Testis (tissue), 3 donors: ENCODE data around the gene ERFE. TPM values are rescaled to one million over a fixed set of nuclear protein-coding genes. Genes with fewer than 3 reads are reported as not detected.

Source experiments
- DNase-seq: peaks from one replicate; pipeline ENCODE4 v3.0.0-alpha.2; 2019
- H3K27ac ChIP-seq, 2 donors: fragments of 200-600 bp; sonication (generic); one replicate each; pipeline ENCODE4 v1.5.1; 2019
- H3K27me3 ChIP-seq: fragments of 200-600 bp; sonication (generic); one replicate; pipeline ENCODE4 v1.5.1; 2019
- H3K36me3 ChIP-seq: fragments of 200-600 bp; sonication (generic); one replicate; pipeline ENCODE4 v1.5.1; 2017; ENCODE audit warnings: low read depth; ENCODE audit errors: missing control alignments
- H3K4me1 ChIP-seq: fragments of 200-600 bp; sonication (generic); one replicate; pipeline ENCODE4 v1.5.1; 2019
- H3K4me3 ChIP-seq, 2 donors: fragments of 200-600 bp; sonication (generic); one replicate each; pipeline ENCODE4 v1.5.1; 2017 to 2019
- H3K9me3 ChIP-seq: fragments of 200-600 bp; sonication (generic); one replicate; pipeline ENCODE4 v1.5.1; 2017
- POLR2A ChIP-seq: fragments of 450-650 bp; IDR thresholded peaks from one replicate; pipeline ENCODE4 v1.6.1; 2017; ENCODE audit warnings: antibody characterized with exemption, mild to moderate bottlenecking, moderate library complexity
- WGBS, 2 donors: methylation state at CpG; one replicate each; pipeline ENCODE4 v1.1.5; 2018; 5-methylcytosine and 5-hydroxymethylcytosine counted together
- intact Hi-C: fragments of 100-400 bp; cut with DNase I; formaldehyde crosslinking; loops from one replicate; pipeline ENCODE4 v1.15.1; 2023; ENCODE audit warnings: low total_unique reads
- polyA plus RNA-seq: library from polyadenylated mRNA; stranded (reverse); fragments of 350-450 nt; fragmentation: Illumina TruSeq; extraction: RNeasy Lipid Tissue Mini Kit (QIAGEN cat#74804); gene quantifications from one replicate; pipeline ENCODE4 v1.2.3, GENCODE V29; 2014; ENCODE audit warnings: low read depth, low replicate concordance; ENCODE audit not compliant: insufficient read depth
- total RNA-seq, 2 donors: library from RNA; depleted of rRNA; stranded (reverse); fragments of >200 nt; gene quantifications; one replicate each; pipeline ENCODE4 v1.2.3, GENCODE V29; 2016
- TF ChIP-seq, protein P1 (sequence below), 3 experiments: fragments of 450-650 bp in 2 of 3; fragments of 200-600 bp in 1 of 3; sonication (generic) in 1 of 3; IDR thresholded peaks; one replicate each; pipeline ENCODE4 v1.5.1; 2016 to 2019; ENCODE audit warnings: antibody characterized with exemption in 3 of 3, mild to moderate bottlenecking in 2 of 3, moderate library complexity in 1 of 3

ERFE gene
- total and polyA plus RNA-seq, 3 donors from 2014 or later: 9.5 to 31.0 (median 23.1) TPM

GRCh38 chr2:238152771-238153688 is 5.7 kb upstream of the ERFE start:
- WGBS, 2 donors: 80 to 87% methylated on average over 15 to 22 of the region's 22 CpGs

DNA sequence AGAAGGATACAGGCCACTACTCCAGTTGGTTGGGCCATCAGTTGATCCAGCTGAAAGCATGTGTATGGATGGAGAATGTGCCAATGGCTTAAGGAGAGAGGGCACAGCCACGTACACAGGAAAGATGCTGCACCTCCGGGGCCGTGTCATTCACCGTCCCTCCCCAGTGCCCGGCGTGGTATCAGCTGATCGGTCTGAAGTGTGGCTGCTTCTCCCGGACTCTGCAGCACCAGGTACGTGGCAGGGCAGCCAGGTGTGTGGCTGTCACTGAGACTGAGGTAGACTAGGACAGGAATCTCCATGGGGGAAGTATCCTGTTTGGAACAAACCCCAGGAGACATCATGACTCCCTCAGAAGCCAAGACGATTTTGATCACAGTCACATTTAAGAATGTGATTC is 4.2 kb upstream of the ERFE start:
- DNase-seq: no peak
- Histone ChIP-seq H3K4me3 (no peak overlapping the region), H3K27ac (no peak overlapping the region), H3K27me3 (no peaks in the 10 kb centered on the region), H3K9me3 (no peaks in the 10 kb centered on the region), H3K4me1 (no peaks in the 10 kb centered on the region), H3K36me3 (no peaks in the 10 kb centered on the region)
- WGBS, 2 donors: 92 to 93% methylated on average over 9 to 10 of the region's 10 CpGs
- TF ChIP-seq, protein P1, sequence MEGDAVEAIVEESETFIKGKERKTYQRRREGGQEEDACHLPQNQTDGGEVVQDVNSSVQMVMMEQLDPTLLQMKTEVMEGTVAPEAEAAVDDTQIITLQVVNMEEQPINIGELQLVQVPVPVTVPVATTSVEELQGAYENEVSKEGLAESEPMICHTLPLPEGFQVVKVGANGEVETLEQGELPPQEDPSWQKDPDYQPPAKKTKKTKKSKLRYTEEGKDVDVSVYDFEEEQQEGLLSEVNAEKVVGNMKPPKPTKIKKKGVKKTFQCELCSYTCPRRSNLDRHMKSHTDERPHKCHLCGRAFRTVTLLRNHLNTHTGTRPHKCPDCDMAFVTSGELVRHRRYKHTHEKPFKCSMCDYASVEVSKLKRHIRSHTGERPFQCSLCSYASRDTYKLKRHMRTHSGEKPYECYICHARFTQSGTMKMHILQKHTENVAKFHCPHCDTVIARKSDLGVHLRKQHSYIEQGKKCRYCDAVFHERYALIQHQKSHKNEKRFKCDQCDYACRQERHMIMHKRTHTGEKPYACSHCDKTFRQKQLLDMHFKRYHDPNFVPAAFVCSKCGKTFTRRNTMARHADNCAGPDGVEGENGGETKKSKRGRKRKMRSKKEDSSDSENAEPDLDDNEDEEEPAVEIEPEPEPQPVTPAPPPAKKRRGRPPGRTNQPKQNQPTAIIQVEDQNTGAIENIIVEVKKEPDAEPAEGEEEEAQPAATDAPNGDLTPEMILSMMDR (IDR thresholded peaks at IDR 0.05): no peak
- TF ChIP-seq POLR2A: no peak
- intact Hi-C loops: no loop called here

More at GRCh38 chr2:238152771-238153688, 5.7 kb upstream of the ERFE start:
- no peak for DNase-seq
- no peak overlapping the region for H3K27ac ChIP-seq
- H3K4me3 ChIP-seq: no peak overlapping the region
- no peaks in the 10 kb centered on the region for H3K4me1 ChIP-seq
- no peaks in the 10 kb centered on the region for H3K27me3 ChIP-seq
- TF ChIP-seq POLR2A: no peak
- no peaks in the 10 kb centered on the region for H3K9me3 ChIP-seq
- intact Hi-C loops: no loop called here
- H3K36me3 ChIP-seq: no peaks in the 10 kb centered on the region

GRCh38 chr2:238155051-238155760 is 3.6 kb upstream of the ERFE start:
- no peak for TF ChIP-seq POLR2A
- TF ChIP-seq, protein P1 (IDR thresholded peaks at IDR 0.05): no peak
- DNase-seq: no peak
- intact Hi-C loops: no loop called here

GRCh38 chr2:238155761-238156694 is 2.7 kb upstream of the ERFE start:
- Histone ChIP-seq H3K4me3 (no peak overlapping the region), H3K27ac (no peak overlapping the region), H3K4me1 (no peaks in the 10 kb centered on the region), H3K9me3 (no peaks in the 10 kb centered on the region), H3K36me3 (no peaks in the 10 kb centered on the region), H3K27me3 (no peaks in the 10 kb centered on the region)
- 85 to 89% methylated on average over 15 to 18 of the region's 18 CpGs for WGBS, 2 donors
- no peak for DNase-seq
- no peak for TF ChIP-seq POLR2A
- intact Hi-C loops: no loop called here

More at GRCh38 chr2:238155051-238155760, 3.6 kb upstream of the ERFE start:
- Histone ChIP-seq H3K4me3 (no peak overlapping the region), H3K36me3 (no peaks in the 10 kb centered on the region), H3K4me1 (no peaks in the 10 kb centered on the region), H3K27ac (no peak overlapping the region), H3K9me3 (no peaks in the 10 kb centered on the region), H3K27me3 (no peaks in the 10 kb centered on the region)
- WGBS, 2 donors: 84 to 85% methylated on average over 18 to 19 of the region's 19 CpGs

DNA sequence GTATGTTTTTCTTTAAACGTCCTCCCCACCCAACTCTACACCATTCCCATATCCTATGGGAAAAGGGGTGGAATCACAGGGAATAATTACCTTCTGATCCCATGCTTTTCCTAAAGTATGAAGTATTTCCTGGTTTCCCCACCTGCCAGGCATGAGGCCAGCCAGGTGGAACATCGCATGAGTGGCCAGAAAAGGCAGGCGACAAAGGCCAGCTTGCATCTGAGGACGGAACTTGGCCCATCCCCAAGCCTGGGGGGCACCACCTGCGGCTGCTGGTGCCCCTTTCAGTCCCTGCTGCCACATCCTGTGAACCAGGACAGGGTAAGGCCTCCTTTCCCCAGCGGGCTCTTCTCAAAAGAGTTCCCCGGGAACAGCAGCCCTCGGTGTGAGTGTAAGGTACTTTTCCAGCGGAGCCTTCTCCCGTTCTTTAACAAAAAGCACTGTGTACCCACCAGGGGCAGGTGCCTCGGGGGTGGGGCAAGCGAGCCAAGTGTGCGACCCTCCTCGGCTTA is 1.2 kb upstream of the ERFE start:
- intact Hi-C loops: no loop called here
- Histone ChIP-seq H3K9me3 (no peaks in the 10 kb centered on the region), H3K27ac (no peak overlapping the region), H3K27me3 (no peaks in the 10 kb centered on the region), H3K36me3 (no peaks in the 10 kb centered on the region), H3K4me3 (peak overlapping the region in 1 of 2 donors; percentile 41), H3K4me1 (no peaks in the 10 kb centered on the region)
- WGBS, 2 donors: 59 to 74% methylated on average over 12 to 14 of the region's 14 CpGs
- no peak for DNase-seq
- no peak for TF ChIP-seq POLR2A
